ENCODE data around the gene CLASP1. TPM values are rescaled to one million over a fixed set of nuclear protein-coding genes. Genes with fewer than 3 reads are reported as not detected.

CLASP1 gene
- total and polyA plus RNA-seq, 4 donors, result 7.5 to 50.0 (median 21.9) TPM

DNA sequence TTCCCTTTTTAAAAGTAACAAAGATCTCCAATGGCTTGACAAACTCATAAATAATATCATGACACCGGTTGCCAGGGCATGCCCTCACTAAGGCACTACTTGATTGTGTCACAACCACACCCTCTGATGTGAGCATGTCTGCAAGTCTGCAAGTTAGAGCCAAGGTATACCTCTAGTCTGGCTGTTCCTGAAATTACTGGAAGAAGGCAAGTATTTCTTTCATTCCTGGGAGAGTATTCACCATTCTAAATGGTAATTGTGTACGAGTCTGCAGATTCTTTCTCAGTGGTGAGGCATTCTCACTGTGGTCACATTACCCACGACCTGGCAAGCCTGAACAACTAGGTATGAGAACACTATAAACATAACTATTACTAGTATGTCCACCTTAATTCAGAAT lies 144.3 kb downstream of the CLASP1 start (continued):
- TF ChIP-seq, protein P1, sequence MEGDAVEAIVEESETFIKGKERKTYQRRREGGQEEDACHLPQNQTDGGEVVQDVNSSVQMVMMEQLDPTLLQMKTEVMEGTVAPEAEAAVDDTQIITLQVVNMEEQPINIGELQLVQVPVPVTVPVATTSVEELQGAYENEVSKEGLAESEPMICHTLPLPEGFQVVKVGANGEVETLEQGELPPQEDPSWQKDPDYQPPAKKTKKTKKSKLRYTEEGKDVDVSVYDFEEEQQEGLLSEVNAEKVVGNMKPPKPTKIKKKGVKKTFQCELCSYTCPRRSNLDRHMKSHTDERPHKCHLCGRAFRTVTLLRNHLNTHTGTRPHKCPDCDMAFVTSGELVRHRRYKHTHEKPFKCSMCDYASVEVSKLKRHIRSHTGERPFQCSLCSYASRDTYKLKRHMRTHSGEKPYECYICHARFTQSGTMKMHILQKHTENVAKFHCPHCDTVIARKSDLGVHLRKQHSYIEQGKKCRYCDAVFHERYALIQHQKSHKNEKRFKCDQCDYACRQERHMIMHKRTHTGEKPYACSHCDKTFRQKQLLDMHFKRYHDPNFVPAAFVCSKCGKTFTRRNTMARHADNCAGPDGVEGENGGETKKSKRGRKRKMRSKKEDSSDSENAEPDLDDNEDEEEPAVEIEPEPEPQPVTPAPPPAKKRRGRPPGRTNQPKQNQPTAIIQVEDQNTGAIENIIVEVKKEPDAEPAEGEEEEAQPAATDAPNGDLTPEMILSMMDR (IDR thresholded peaks at IDR 0.05; ENCODE audit: low read depth, low read length, missing input control), result no peak
- TF ChIP-seq TAF1 (conservative IDR thresholded peaks at IDR 0.05) (no peak), RXRA (IDR thresholded peaks at IDR 0.05) (no peak), RAD21 (IDR thresholded peaks at IDR 0.05) (no peak), EGR1 (IDR thresholded peaks at IDR 0.05; ENCODE audit: low read depth in 2 of 2) (no peak), YY1 (IDR thresholded peaks at IDR 0.05) (no peak), HNF4A (conservative IDR thresholded peaks at IDR 0.05) (no peak)
- TF ChIP-seq, protein P2, sequence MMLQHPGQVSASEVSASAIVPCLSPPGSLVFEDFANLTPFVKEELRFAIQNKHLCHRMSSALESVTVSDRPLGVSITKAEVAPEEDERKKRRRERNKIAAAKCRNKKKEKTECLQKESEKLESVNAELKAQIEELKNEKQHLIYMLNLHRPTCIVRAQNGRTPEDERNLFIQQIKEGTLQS (IDR thresholded peaks at IDR 0.05), result no peak

DNA sequence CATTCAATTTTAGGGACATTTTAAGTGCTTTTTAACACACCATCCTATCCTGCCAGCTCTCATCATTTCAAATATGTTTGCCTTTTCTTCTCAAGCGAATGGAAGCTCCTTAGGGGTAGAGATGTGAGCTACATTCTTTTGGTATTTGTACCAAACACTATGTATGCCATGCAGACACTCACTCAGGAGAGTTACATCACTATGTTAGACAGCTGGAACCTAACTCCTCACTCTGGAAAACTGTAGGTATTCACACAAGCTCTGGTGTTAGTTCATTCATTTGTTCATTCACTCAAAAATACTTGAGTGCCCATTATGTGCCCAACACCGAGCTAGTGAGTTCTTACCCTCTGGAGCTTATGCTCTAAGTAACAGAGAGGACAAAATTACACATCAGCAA lies 144.9 kb downstream of the CLASP1 start:
- Histone ChIP-seq H3K9me3 (ENCODE audit: control insufficient read depth in 4 of 4, low read length in 3 of 4) (no peaks in the 10 kb centered on the region), H3K4me3 (ENCODE audit: low read depth in 1 of 3, low read length in 3 of 3) (no peak overlapping the region), H3K27me3 (ENCODE audit: control insufficient read depth in 4 of 4, insufficient read depth in 4 of 4, low read length in 3 of 4) (no peaks in the 10 kb centered on the region), H3K4me1 (ENCODE audit: control insufficient read depth in 4 of 4, insufficient read depth in 4 of 4, low read length in 3 of 4) (no peaks in the 10 kb centered on the region), H3K9ac (ENCODE audit: low read depth in 1 of 2, low read length in 2 of 2) (no peak overlapping the region), H3K36me3 (ENCODE audit: control insufficient read depth in 4 of 4, insufficient read depth in 3 of 4, low read depth in 1 of 4, low read length in 3 of 4) (peaks cover 1 to 34% (median 26%) of the 10 kb centered on the region in 4 donors), H3K27ac (ENCODE audit: low read depth in 1 of 2, low read length in 2 of 2) (no peak overlapping the region)
- DNase-seq (ENCODE audit: low spot score), result no peak
- TF ChIP-seq RXRA (IDR thresholded peaks at IDR 0.05) (no peak), GABPA (IDR thresholded peaks at IDR 0.05 in 1 of 2, conservative IDR thresholded peaks at IDR 0.05 in 1 of 2) (no peak)
- TF ChIP-seq, protein P3, sequence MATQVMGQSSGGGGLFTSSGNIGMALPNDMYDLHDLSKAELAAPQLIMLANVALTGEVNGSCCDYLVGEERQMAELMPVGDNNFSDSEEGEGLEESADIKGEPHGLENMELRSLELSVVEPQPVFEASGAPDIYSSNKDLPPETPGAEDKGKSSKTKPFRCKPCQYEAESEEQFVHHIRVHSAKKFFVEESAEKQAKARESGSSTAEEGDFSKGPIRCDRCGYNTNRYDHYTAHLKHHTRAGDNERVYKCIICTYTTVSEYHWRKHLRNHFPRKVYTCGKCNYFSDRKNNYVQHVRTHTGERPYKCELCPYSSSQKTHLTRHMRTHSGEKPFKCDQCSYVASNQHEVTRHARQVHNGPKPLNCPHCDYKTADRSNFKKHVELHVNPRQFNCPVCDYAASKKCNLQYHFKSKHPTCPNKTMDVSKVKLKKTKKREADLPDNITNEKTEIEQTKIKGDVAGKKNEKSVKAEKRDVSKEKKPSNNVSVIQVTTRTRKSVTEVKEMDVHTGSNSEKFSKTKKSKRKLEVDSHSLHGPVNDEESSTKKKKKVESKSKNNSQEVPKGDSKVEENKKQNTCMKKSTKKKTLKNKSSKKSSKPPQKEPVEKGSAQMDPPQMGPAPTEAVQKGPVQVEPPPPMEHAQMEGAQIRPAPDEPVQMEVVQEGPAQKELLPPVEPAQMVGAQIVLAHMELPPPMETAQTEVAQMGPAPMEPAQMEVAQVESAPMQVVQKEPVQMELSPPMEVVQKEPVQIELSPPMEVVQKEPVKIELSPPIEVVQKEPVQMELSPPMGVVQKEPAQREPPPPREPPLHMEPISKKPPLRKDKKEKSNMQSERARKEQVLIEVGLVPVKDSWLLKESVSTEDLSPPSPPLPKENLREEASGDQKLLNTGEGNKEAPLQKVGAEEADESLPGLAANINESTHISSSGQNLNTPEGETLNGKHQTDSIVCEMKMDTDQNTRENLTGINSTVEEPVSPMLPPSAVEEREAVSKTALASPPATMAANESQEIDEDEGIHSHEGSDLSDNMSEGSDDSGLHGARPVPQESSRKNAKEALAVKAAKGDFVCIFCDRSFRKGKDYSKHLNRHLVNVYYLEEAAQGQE (IDR thresholded peaks at IDR 0.05), result no peak
- 98% methylated on average over 2 of the region's 2 CpGs for WGBS

DNA sequence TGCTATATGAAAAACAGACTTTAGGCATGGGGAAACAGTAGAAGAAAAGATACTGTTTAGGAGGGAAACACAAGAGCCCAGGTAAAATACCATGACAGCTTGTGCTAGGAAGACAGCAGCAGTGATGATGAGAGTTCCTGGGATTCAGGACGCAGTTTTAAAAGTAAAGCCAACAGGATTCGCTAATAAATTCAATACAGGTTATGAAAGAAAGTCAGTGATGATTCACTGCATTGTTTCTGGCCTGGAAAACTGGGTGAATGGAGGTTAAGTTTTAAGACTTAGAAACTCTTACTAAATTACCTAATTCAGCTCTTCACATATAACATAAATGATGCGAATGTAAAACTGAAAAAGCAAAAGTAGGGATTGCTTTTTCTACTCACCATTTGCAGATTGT lies 146.5 kb downstream of the CLASP1 start:
- Histone ChIP-seq H3K9me3 (ENCODE audit: control insufficient read depth in 4 of 4, low read length in 3 of 4) (no peaks in the 10 kb centered on the region), H3K36me3 (ENCODE audit: control insufficient read depth in 4 of 4, insufficient read depth in 3 of 4, low read depth in 1 of 4, low read length in 3 of 4) (peaks cover 1 to 34% (median 26%) of the 10 kb centered on the region in 4 donors), H3K4me1 (ENCODE audit: control insufficient read depth in 4 of 4, insufficient read depth in 4 of 4, low read length in 3 of 4) (no peaks in the 10 kb centered on the region), H3K27me3 (ENCODE audit: control insufficient read depth in 4 of 4, insufficient read depth in 4 of 4, low read length in 3 of 4) (no peaks in the 10 kb centered on the region), H3K9ac (ENCODE audit: low read depth in 1 of 2, low read length in 2 of 2) (no peak overlapping the region), H3K4me3 (ENCODE audit: low read depth in 1 of 3, low read length in 3 of 3) (no peak overlapping the region), H3K27ac (ENCODE audit: low read depth in 1 of 2, low read length in 2 of 2) (no peak overlapping the region)
- TF ChIP-seq, protein P3 (IDR thresholded peaks at IDR 0.05), result no peak
- no peak for DNase-seq (ENCODE audit: low spot score)
- 98% methylated on average over 3 of the region's 3 CpGs for WGBS
